ENCODE data around the gene ASPRV1. TPM values are rescaled to one million over a fixed set of nuclear protein-coding genes. Genes with fewer than 3 reads are reported as not detected.
"Not testable (repeated sequence)": the region's sequence is repeated elsewhere in the genome, so short reads cannot be mapped to it uniquely, and the experiment has no call there.

Gene ASPRV1
- total RNA-seq, 1 experiment from 2014 or later, result 0.71 TPM

GRCh38 chr2:69959425-69959824 lies 2.0 kb downstream of the ASPRV1 start:
- H3K27ac ChIP-seq (ENCODE audit: low read length), result no peak overlapping the region
- peaks cover 5% of the 10 kb centered on the region; the same call in 1 of the 2 replicates for H3K4me1 ChIP-seq (ENCODE audit: low read length)
- H3K4me2 ChIP-seq (ENCODE audit: low read depth, low read length, poor library complexity, severe bottlenecking), result no peak overlapping the region
- no peaks in the 10 kb centered on the region for H3K27me3 ChIP-seq (ENCODE audit: low read length)
- H3K79me2 ChIP-seq (ENCODE audit: low read length), result no peaks in the 10 kb centered on the region
- no peak overlapping the region for H3K4me3 ChIP-seq (ENCODE audit: low read length)
- no peak overlapping the region for H3K9ac ChIP-seq (ENCODE audit: low read length)
- no peak for DNase-seq
- H4K20me1 ChIP-seq (ENCODE audit: insufficient read depth, low read depth, low read length), result no peaks in the 10 kb centered on the region
- H3K36me3 ChIP-seq (ENCODE audit: insufficient read depth, low read length), result no peaks in the 10 kb centered on the region
- H3K9me2 ChIP-seq (replicated peaks; ENCODE audit: insufficient read depth, low read length), result no peaks in the 10 kb centered on the region
- no peaks in the 10 kb centered on the region for H3K9me3 ChIP-seq (ENCODE audit: low read length)
- no peak overlapping the region for H2AFZ ChIP-seq (ENCODE audit: low read length)

GRCh38 chr2:69958480-69958879 lies 3.0 kb downstream of the ASPRV1 start:
- H4K20me1 ChIP-seq (ENCODE audit: insufficient read depth, low read depth, low read length), result no peaks in the 10 kb centered on the region
- H3K4me2 ChIP-seq (ENCODE audit: low read depth, low read length, poor library complexity, severe bottlenecking), result no peak overlapping the region
- no peaks in the 10 kb centered on the region for H3K9me3 ChIP-seq (ENCODE audit: low read length)
- no peaks in the 10 kb centered on the region for H3K79me2 ChIP-seq (ENCODE audit: low read length)
- DNase-seq, result no peak
- no peaks in the 10 kb centered on the region for H3K27me3 ChIP-seq (ENCODE audit: low read length)
- H3K36me3 ChIP-seq (ENCODE audit: insufficient read depth, low read length), result no peaks in the 10 kb centered on the region
- peaks cover 11% of the 10 kb centered on the region for H3K4me1 ChIP-seq (ENCODE audit: low read length)
- H3K4me3 ChIP-seq (ENCODE audit: low read length), result no peak overlapping the region
- no peak overlapping the region for H3K9ac ChIP-seq (ENCODE audit: low read length)
- H2AFZ ChIP-seq (ENCODE audit: low read length), result no peak overlapping the region
- H3K27ac ChIP-seq (ENCODE audit: low read length), result no peak overlapping the region
- no peaks in the 10 kb centered on the region for H3K9me2 ChIP-seq (replicated peaks; ENCODE audit: insufficient read depth, low read length)

GRCh38 chr2:69957965-69958364 lies 3.5 kb downstream of the ASPRV1 start:
- no peaks in the 10 kb centered on the region for H4K20me1 ChIP-seq (ENCODE audit: insufficient read depth, low read depth, low read length)
- DNase-seq, result no peak
- no peaks in the 10 kb centered on the region for H3K9me2 ChIP-seq (replicated peaks; ENCODE audit: insufficient read depth, low read length)
- H3K27ac ChIP-seq (ENCODE audit: low read length), result no peak overlapping the region
- peaks cover 11% of the 10 kb centered on the region for H3K4me1 ChIP-seq (ENCODE audit: low read length)
- H3K4me3 ChIP-seq (ENCODE audit: low read length), result no peak overlapping the region
- H3K79me2 ChIP-seq (ENCODE audit: low read length), result no peaks in the 10 kb centered on the region
- no peaks in the 10 kb centered on the region for H3K9me3 ChIP-seq (ENCODE audit: low read length)
- no peak overlapping the region for H2AFZ ChIP-seq (ENCODE audit: low read length)
- H3K36me3 ChIP-seq (ENCODE audit: insufficient read depth, low read length), result no peaks in the 10 kb centered on the region
- no peak overlapping the region for H3K4me2 ChIP-seq (ENCODE audit: low read depth, low read length, poor library complexity, severe bottlenecking)
- no peak overlapping the region for H3K9ac ChIP-seq (ENCODE audit: low read length)
- no peaks in the 10 kb centered on the region for H3K27me3 ChIP-seq (ENCODE audit: low read length)

GRCh38 chr2:69956475-69956979 lies 4.9 kb downstream of the ASPRV1 start:
- no peak for DNase-seq

GRCh38 chr2:69955029-69955428 lies 6.4 kb downstream of the ASPRV1 start:
- H3K9ac ChIP-seq (ENCODE audit: low read length), result no peak overlapping the region
- no peak for DNase-seq
- no peaks in the 10 kb centered on the region for H3K9me2 ChIP-seq (replicated peaks; ENCODE audit: insufficient read depth, low read length)
- no peaks in the 10 kb centered on the region for H3K36me3 ChIP-seq (ENCODE audit: insufficient read depth, low read length)
- H2AFZ ChIP-seq (ENCODE audit: low read length), result no peak overlapping the region
- no peak overlapping the region for H3K4me2 ChIP-seq (ENCODE audit: low read depth, low read length, poor library complexity, severe bottlenecking)
- no peaks in the 10 kb centered on the region for H3K27me3 ChIP-seq (ENCODE audit: low read length)
- H3K27ac ChIP-seq (ENCODE audit: low read length), result no peak overlapping the region
- H3K4me3 ChIP-seq (ENCODE audit: low read length), result no peak overlapping the region
- no peaks in the 10 kb centered on the region for H3K79me2 ChIP-seq (ENCODE audit: low read length)
- H3K4me1 ChIP-seq (ENCODE audit: low read length), result peaks cover 11% of the 10 kb centered on the region
- no peaks in the 10 kb centered on the region for H3K9me3 ChIP-seq (ENCODE audit: low read length)
- H4K20me1 ChIP-seq (ENCODE audit: insufficient read depth, low read depth, low read length), result no peaks in the 10 kb centered on the region

More at GRCh38 chr2:69956475-69956979, 4.9 kb downstream of the ASPRV1 start:
- Histone ChIP-seq H3K9me2 (replicated peaks; ENCODE audit: insufficient read depth, low read length) (no peaks in the 10 kb centered on the region), H3K27ac (ENCODE audit: low read length) (no peak overlapping the region), H3K9me3 (ENCODE audit: low read length) (no peaks in the 10 kb centered on the region), H3K36me3 (ENCODE audit: insufficient read depth, low read length) (no peaks in the 10 kb centered on the region), H3K4me1 (ENCODE audit: low read length) (peaks cover 11% of the 10 kb centered on the region), H3K27me3 (ENCODE audit: low read length) (no peaks in the 10 kb centered on the region), H2AFZ (ENCODE audit: low read length) (no peak overlapping the region), H3K4me3 (ENCODE audit: low read length) (no peak overlapping the region), H4K20me1 (ENCODE audit: insufficient read depth, low read depth, low read length) (no peaks in the 10 kb centered on the region), H3K4me2 (ENCODE audit: low read depth, low read length, poor library complexity, severe bottlenecking) (no peak overlapping the region), H3K9ac (ENCODE audit: low read length) (no peak overlapping the region), H3K79me2 (ENCODE audit: low read length) (no peaks in the 10 kb centered on the region)

- Histone ChIP-seq H3K4me2 (ENCODE audit: low read depth, low read length, poor library complexity, severe bottlenecking) (peak overlapping the region; percentile 4), H3K4me1 (ENCODE audit: low read length) (peaks cover 11% of the 10 kb centered on the region), H3K27me3 (ENCODE audit: low read length) (no peaks in the 10 kb centered on the region), H3K9me3 (ENCODE audit: low read length) (no peaks in the 10 kb centered on the region), H4K20me1 (ENCODE audit: insufficient read depth, low read depth, low read length) (no peaks in the 10 kb centered on the region), H3K9me2 (replicated peaks; ENCODE audit: insufficient read depth, low read length) (no peaks in the 10 kb centered on the region), H3K79me2 (ENCODE audit: low read length) (no peaks in the 10 kb centered on the region), H3K4me3 (ENCODE audit: low read length) (no peak overlapping the region), H3K36me3 (ENCODE audit: insufficient read depth, low read length) (no peaks in the 10 kb centered on the region), H3K27ac (ENCODE audit: low read length) (no peak overlapping the region), H3K9ac (ENCODE audit: low read length) (no peak overlapping the region), H2AFZ (ENCODE audit: low read length) (peak overlapping the region; percentile 22; the same call in 1 of the 2 replicates)
- DNase-seq, result peak; percentile 69
Measured at GRCh38 chr2:69954084-69954483, 7.3 kb downstream of the ASPRV1 start.

- no peak overlapping the region for H3K27ac ChIP-seq (ENCODE audit: low read length)
- H3K9ac ChIP-seq (ENCODE audit: low read length), result no peak overlapping the region
- no peaks in the 10 kb centered on the region for H3K79me2 ChIP-seq (ENCODE audit: low read length)
- no peaks in the 10 kb centered on the region for H3K27me3 ChIP-seq (ENCODE audit: low read length)
- H3K4me2 ChIP-seq (ENCODE audit: low read depth, low read length, poor library complexity, severe bottlenecking), result no peak overlapping the region
- 0 out of 2 replicates have a peak overlapping the region, but pooled peaks have one; percentile 8 for H2AFZ ChIP-seq (ENCODE audit: low read length)
- H3K36me3 ChIP-seq (ENCODE audit: insufficient read depth, low read length), result no peaks in the 10 kb centered on the region
- H3K9me3 ChIP-seq (ENCODE audit: low read length), result no peaks in the 10 kb centered on the region
- H3K4me3 ChIP-seq (ENCODE audit: low read length), result no peak overlapping the region
- no peak for DNase-seq
- no peaks in the 10 kb centered on the region for H4K20me1 ChIP-seq (ENCODE audit: insufficient read depth, low read depth, low read length)
- no peaks in the 10 kb centered on the region for H3K9me2 ChIP-seq (replicated peaks; ENCODE audit: insufficient read depth, low read length)
- H3K4me1 ChIP-seq (ENCODE audit: low read length), result peaks cover 11% of the 10 kb centered on the region
Measured at GRCh38 chr2:69952336-69953115, 8.9 kb downstream of the ASPRV1 start.

GRCh38 chr2:69950671-69951070 lies 10.8 kb downstream of the ASPRV1 start:
- not testable (repeated sequence) for H4K20me1 ChIP-seq (ENCODE audit: insufficient read depth, low read depth, low read length); H3K36me3 ChIP-seq (ENCODE audit: insufficient read depth, low read length); H3K27ac ChIP-seq (ENCODE audit: low read length); DNase-seq; H2AFZ ChIP-seq (ENCODE audit: low read length); H3K27me3 ChIP-seq (ENCODE audit: low read length); H3K9me3 ChIP-seq (ENCODE audit: low read length); H3K9ac ChIP-seq (ENCODE audit: low read length); H3K9me2 ChIP-seq (replicated peaks; ENCODE audit: insufficient read depth, low read length); H3K4me3 ChIP-seq (ENCODE audit: low read length); H3K4me2 ChIP-seq (ENCODE audit: low read depth, low read length, poor library complexity, severe bottlenecking); H3K79me2 ChIP-seq (ENCODE audit: low read length)
- H3K4me1 ChIP-seq (ENCODE audit: low read length), result peaks cover 11% of the 10 kb centered on the region
